T-helper 9 cell (primary cell): ENCODE results near the gene ZNF879.

Experiments
- DNase-seq: peaks from one replicate; pipeline ENCODE4 v3.0.0-alpha.2; 2020

ZNF879 gene

GRCh38 chr5:179033004-179033580 is 9.5 kb downstream of the ZNF879 start:
- no peak for DNase-seq

- no peak for DNase-seq
Observed at GRCh38 chr5:179044765-179045164, 21.2 kb downstream of the ZNF879 start.

GRCh38 chr5:179051784-179052183 is 28.2 kb downstream of the ZNF879 start:
- DNase-seq, result no peak

GRCh38 chr5:179054036-179054785 is 30.6 kb downstream of the ZNF879 start:
- DNase-seq, result no peak

GRCh38 chr5:179054876-179055275 is 31.3 kb downstream of the ZNF879 start:
- no peak for DNase-seq

- no peak for DNase-seq
Observed at GRCh38 chr5:179055436-179055835, 31.8 kb downstream of the ZNF879 start.

- DNase-seq, result no peak
Observed at GRCh38 chr5:179055841-179056240, 32.2 kb downstream of the ZNF879 start.

- peak; percentile 74 for DNase-seq
Observed at GRCh38 chr5:179060116-179061008, 36.8 kb downstream of the ZNF879 start, which contains the start of gene ZNF354C. Gene ZNF354C (plus strand): TSS chr5:179060373. CDS start chr5:179062069, 1,696 bp downstream.

- DNase-seq, result no peak
Observed at GRCh38 chr5:179061025-179061424, 37.4 kb downstream of the ZNF879 start.

GRCh38 chr5:179065703-179066102 is 42.1 kb downstream of the ZNF879 start:
- DNase-seq, result no peak

GRCh38 chr5:179079165-179079987 is 55.8 kb downstream of the ZNF879 start:
- DNase-seq, result no peak

GRCh38 chr5:179080724-179081123 is 57.1 kb downstream of the ZNF879 start:
- DNase-seq, result no peak
